HepG2 (cell line): Measurements from ENCODE around the gene IPO8. TPM values are rescaled to one million over a fixed set of nuclear protein-coding genes. Genes with fewer than 3 reads are reported as not detected.

Experiments
- BCLAF1 ChIP-seq: fragments of 450-650 bp; IDR thresholded peaks from 2 replicates; pipeline ENCODE4 v1.6.1; 2017; ENCODE audit warnings: mild to moderate bottlenecking
- BRF2 ChIP-seq: sonication (generic); formaldehyde crosslinking; IDR thresholded peaks from 2 replicates; pipeline ENCODE4 v1.8.1; 2022; ENCODE audit warnings: mild to moderate bottlenecking, missing genetic modification reagents
- CSRNP1 ChIP-seq: sonication (generic); formaldehyde crosslinking; IDR thresholded peaks from 2 replicates; pipeline ENCODE4 v1.8.1; 2023; ENCODE audit warnings: mild to moderate bottlenecking, missing genetic modification reagents
- HNRNPLL ChIP-seq: fragments of 200-400 bp; formaldehyde crosslinking; IDR thresholded peaks from 2 replicates; pipeline ENCODE4 v1.6.1; 2017; ENCODE audit warnings: mild to moderate bottlenecking, low read depth, low read length; ENCODE audit not compliant: poor library complexity, severe bottlenecking
- MAFK ChIP-seq, 2 experiments: IDR thresholded peaks in 1 of 2; conservative IDR thresholded peaks in 1 of 2; 2 replicates each; pipeline ENCODE4 v1.6.1; 2011; ENCODE audit warnings: improper control_type of control experiment in 2 of 2, low read length in 2 of 2
- MTA3 ChIP-seq: sonication (generic); formaldehyde crosslinking; IDR thresholded peaks from 2 replicates; pipeline ENCODE4 v1.4.0; 2020; ENCODE audit warnings: missing genetic modification reagents
- STAT5B ChIP-seq: sonication (generic); formaldehyde crosslinking; IDR thresholded peaks from 2 replicates; pipeline ENCODE4 v1.4.0; 2020; ENCODE audit warnings: missing genetic modification reagents
- U2AF1 ChIP-seq: fragments of 200-400 bp; formaldehyde crosslinking; optimal IDR thresholded peaks from 2 replicates; pipeline ENCODE3; 2017; ENCODE audit warnings: mild to moderate bottlenecking, low read depth, low read length
- ZBTB44 ChIP-seq: sonication (generic); formaldehyde crosslinking; IDR thresholded peaks from 2 replicates; pipeline ENCODE4 v1.4.0; 2020; ENCODE audit warnings: missing genetic modification reagents
- ZBTB49 ChIP-seq: sonication (generic); formaldehyde crosslinking; IDR thresholded peaks from 2 replicates; pipeline ENCODE4 v1.4.0; 2020; ENCODE audit warnings: missing genetic modification reagents, borderline replicate concordance
- ZNF136 ChIP-seq: sonication (generic); formaldehyde crosslinking; IDR thresholded peaks from 2 replicates; pipeline ENCODE4 v1.8.1; 2022; ENCODE audit warnings: low read depth, mild to moderate bottlenecking, moderate library complexity, missing genetic modification reagents
- ZNF530 ChIP-seq: sonication (generic); formaldehyde crosslinking; IDR thresholded peaks from 2 replicates; pipeline ENCODE4 v1.5.0; 2020; ENCODE audit warnings: low read depth, mild to moderate bottlenecking, missing genetic modification reagents
- ZNF574 ChIP-seq: sonication (generic); formaldehyde crosslinking; IDR thresholded peaks from 2 replicates; pipeline ENCODE4 v1.4.0; 2020; ENCODE audit warnings: missing genetic modification reagents
- polyA plus RNA-seq, 8 experiments: library from polyadenylated mRNA; depleted of rRNA in 3 of 8; stranded (reverse) in 7 of 8; unstranded in 1 of 8; fragments of >200 nt; fragmentation: Illumina TruSeq in 4 of 8; extraction: Trizol in 4 of 8; gene quantifications; 2 replicates each; pipeline versions ENCODE4 v1.2.1 to v1.2.3, GENCODE V29; 2011 to 2016; ENCODE audit warnings: low read depth in 4 of 8, missing spikeins in 1 of 8, mixed read lengths in 1 of 8; ENCODE audit not compliant: insufficient read depth in 1 of 8
- total RNA-seq, 5 experiments: library from RNA; depleted of rRNA; stranded (reverse); fragments of >200 nt; fragmentation: Illumina TruSeq; extraction: Trizol; gene quantifications; 2 replicates each; pipeline ENCODE4 v1.2.3, GENCODE V29; 2016; ENCODE audit warnings: low read depth in 1 of 5

IPO8 gene
- total and polyA plus RNA-seq, 2 of the 13 experiments (the other 11 are each of a cell fraction or from before 2014, with no cell fraction given) = 6.3 to 21.8 TPM

GRCh38 chr12:30695199-30696102 lies at the start of gene IPO8 (continued):
- TF ChIP-seq CSRNP1 (CRISPR knock-in tag) = no peak
- TF ChIP-seq MTA3 (CRISPR knock-in tag) = no peak
- TF ChIP-seq ZBTB44 (CRISPR knock-in tag) = no peak
- TF ChIP-seq BRF2 (CRISPR knock-in tag) = no peak
- no peak for TF ChIP-seq STAT5B (CRISPR knock-in tag)
- TF ChIP-seq HNRNPLL = peak; percentile 68
- TF ChIP-seq ZNF574 (CRISPR knock-in tag) = peak; percentile 85
- no peak for TF ChIP-seq U2AF1
- TF ChIP-seq ZNF530 (CRISPR knock-in tag) = no peak
- TF ChIP-seq MAFK (conservative IDR thresholded peaks at IDR 0.05 in 1 of 2, IDR thresholded peaks at IDR 0.05 in 1 of 2; ENCODE audit: low read length in 2 of 2) = no peak
- TF ChIP-seq ZNF136 (CRISPR knock-in tag) = no peak
- TF ChIP-seq ZBTB49 (CRISPR knock-in tag) = no peak
- no peak for TF ChIP-seq BCLAF1
